ENCODE results near the gene RASEF. TPM values are rescaled to one million over a fixed set of nuclear protein-coding genes. Genes with fewer than 3 reads are reported as not detected.

Gene RASEF
- total RNA-seq, 1 donor from 2014 or later: 7.6 TPM

DNA sequence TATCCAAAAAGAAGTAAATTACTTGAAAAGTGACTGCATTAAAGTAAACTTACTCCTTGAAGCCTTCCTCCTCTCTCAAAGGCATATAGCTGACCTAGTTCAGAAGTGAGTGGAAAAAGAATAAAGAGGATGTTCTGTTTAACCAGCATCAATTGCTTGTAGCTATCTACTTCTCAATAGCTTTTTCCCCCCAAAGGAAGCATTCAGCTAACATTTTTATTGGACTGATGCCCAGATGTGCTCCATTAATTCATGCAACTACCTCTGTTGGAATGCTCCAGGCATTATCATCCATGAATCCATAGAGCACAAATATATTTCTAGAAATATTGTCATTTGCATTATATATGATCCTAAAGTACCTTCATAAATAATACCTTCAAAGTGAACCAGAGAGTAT, 132.8 kb downstream of the RASEF start:
- no peak for TF ChIP-seq POLR2AphosphoS5 (IDR thresholded peaks at IDR 0.05; ENCODE audit: insufficient read depth in 1 of 2, low read depth in 1 of 2)
- TF ChIP-seq, protein P1, sequence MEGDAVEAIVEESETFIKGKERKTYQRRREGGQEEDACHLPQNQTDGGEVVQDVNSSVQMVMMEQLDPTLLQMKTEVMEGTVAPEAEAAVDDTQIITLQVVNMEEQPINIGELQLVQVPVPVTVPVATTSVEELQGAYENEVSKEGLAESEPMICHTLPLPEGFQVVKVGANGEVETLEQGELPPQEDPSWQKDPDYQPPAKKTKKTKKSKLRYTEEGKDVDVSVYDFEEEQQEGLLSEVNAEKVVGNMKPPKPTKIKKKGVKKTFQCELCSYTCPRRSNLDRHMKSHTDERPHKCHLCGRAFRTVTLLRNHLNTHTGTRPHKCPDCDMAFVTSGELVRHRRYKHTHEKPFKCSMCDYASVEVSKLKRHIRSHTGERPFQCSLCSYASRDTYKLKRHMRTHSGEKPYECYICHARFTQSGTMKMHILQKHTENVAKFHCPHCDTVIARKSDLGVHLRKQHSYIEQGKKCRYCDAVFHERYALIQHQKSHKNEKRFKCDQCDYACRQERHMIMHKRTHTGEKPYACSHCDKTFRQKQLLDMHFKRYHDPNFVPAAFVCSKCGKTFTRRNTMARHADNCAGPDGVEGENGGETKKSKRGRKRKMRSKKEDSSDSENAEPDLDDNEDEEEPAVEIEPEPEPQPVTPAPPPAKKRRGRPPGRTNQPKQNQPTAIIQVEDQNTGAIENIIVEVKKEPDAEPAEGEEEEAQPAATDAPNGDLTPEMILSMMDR (IDR thresholded peaks at IDR 0.05): no peak
- TF ChIP-seq POLR2A (IDR thresholded peaks at IDR 0.05): no peak
- H3K27me3 ChIP-seq: no peaks in the 10 kb centered on the region
- no peak for DNase-seq (ENCODE audit: extremely low spot score in 2 of 2)
- intact Hi-C loops (cut with DNase I): no loop called here
- H3K36me3 ChIP-seq: no peaks in the 10 kb centered on the region
- no peak overlapping the region for H3K4me3 ChIP-seq
- H3K27ac ChIP-seq: no peak overlapping the region
- H3K9me3 ChIP-seq: no peaks in the 10 kb centered on the region
- H3K4me1 ChIP-seq: no peaks in the 10 kb centered on the region
